ENCODE results near the gene COA1.

DNA sequence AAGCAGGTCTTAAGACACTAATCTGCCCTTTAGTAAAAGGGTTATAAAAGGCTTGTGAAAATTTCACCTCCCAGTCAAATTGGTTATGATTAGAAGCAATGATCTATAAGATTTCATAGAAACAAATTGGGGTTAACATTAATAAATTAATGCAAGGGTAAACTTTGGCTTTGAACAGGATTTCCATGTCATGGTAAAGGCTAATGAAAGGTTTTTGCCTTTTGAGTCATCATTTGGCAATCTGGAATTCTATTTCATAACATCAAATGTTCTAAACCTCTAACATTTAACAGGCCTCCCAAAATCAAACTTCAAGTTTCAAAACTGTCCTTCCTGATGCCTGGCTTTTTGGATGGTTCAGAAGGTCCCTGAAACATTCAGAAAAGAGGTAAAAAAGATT lies 62.4 kb downstream of the COA1 start:
- TF ChIP-seq MXI1 (IDR thresholded peaks at IDR 0.05; ENCODE audit: low read depth, low read length): no peak
- TF ChIP-seq, protein P1, sequence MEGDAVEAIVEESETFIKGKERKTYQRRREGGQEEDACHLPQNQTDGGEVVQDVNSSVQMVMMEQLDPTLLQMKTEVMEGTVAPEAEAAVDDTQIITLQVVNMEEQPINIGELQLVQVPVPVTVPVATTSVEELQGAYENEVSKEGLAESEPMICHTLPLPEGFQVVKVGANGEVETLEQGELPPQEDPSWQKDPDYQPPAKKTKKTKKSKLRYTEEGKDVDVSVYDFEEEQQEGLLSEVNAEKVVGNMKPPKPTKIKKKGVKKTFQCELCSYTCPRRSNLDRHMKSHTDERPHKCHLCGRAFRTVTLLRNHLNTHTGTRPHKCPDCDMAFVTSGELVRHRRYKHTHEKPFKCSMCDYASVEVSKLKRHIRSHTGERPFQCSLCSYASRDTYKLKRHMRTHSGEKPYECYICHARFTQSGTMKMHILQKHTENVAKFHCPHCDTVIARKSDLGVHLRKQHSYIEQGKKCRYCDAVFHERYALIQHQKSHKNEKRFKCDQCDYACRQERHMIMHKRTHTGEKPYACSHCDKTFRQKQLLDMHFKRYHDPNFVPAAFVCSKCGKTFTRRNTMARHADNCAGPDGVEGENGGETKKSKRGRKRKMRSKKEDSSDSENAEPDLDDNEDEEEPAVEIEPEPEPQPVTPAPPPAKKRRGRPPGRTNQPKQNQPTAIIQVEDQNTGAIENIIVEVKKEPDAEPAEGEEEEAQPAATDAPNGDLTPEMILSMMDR (IDR thresholded peaks at IDR 0.05): no peak
- no peak for TF ChIP-seq RCOR1 (IDR thresholded peaks at IDR 0.05; ENCODE audit: low read length)
- peak; percentile 84 for TF ChIP-seq TCF12 (IDR thresholded peaks at IDR 0.05)
- peak; percentile 26 for TF ChIP-seq JUND (IDR thresholded peaks at IDR 0.05)
- peak; percentile 30; the same call in 1 of the 2 replicates for TF ChIP-seq POLR2AphosphoS5 (IDR thresholded peaks at IDR 0.05; ENCODE audit: low read depth, low read length)
- no peak for TF ChIP-seq GABPA (IDR thresholded peaks at IDR 0.05; ENCODE audit: low read depth)
- TF ChIP-seq, protein P2, sequence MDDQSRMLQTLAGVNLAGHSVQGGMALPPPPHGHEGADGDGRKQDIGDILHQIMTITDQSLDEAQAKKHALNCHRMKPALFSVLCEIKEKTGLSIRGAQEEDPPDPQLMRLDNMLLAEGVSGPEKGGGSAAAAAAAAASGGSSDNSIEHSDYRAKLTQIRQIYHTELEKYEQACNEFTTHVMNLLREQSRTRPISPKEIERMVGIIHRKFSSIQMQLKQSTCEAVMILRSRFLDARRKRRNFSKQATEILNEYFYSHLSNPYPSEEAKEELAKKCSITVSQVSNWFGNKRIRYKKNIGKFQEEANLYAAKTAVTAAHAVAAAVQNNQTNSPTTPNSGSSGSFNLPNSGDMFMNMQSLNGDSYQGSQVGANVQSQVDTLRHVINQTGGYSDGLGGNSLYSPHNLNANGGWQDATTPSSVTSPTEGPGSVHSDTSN (IDR thresholded peaks at IDR 0.05): peak; percentile 67
- no peak for TF ChIP-seq SMC3 (IDR thresholded peaks at IDR 0.05; ENCODE audit: low read depth, low read length)
- TF ChIP-seq RFX5 (IDR thresholded peaks at IDR 0.05; ENCODE audit: low read length): no peak
- no peak for TF ChIP-seq YY1 (IDR thresholded peaks at IDR 0.05; ENCODE audit: low read depth)
